LNCAP (cell line): ENCODE data around the gene RPTOR.

Experiments
- CTCF ChIP-seq: fragments of 450-650 bp; IDR thresholded peaks from 2 replicates; pipeline ENCODE4 v1.5.1; 2017; ENCODE audit warnings: mild to moderate bottlenecking

The RPTOR gene

GRCh38 chr17:80898716-80899115, 354.1 kb downstream of the RPTOR start:
- TF ChIP-seq CTCF = no peak

GRCh38 chr17:80899402-80900268, 355.0 kb downstream of the RPTOR start:
- peak; percentile 72 for TF ChIP-seq CTCF

- no peak for TF ChIP-seq CTCF
Measured at GRCh38 chr17:80901319-80901718, 356.7 kb downstream of the RPTOR start.

- TF ChIP-seq CTCF = no peak
Measured at GRCh38 chr17:80902197-80902962, 357.7 kb downstream of the RPTOR start.

GRCh38 chr17:80902963-80903611, 358.4 kb downstream of the RPTOR start:
- no peak for TF ChIP-seq CTCF

GRCh38 chr17:80904036-80904753, 359.6 kb downstream of the RPTOR start:
- TF ChIP-seq CTCF = no peak
